ENCODE results near the gene VWA5B1. TPM values are rescaled to one million over a fixed set of nuclear protein-coding genes. Genes with fewer than 3 reads are reported as not detected.

The VWA5B1 gene
- total RNA-seq, 1 donor from 2014 or later, result not detected

GRCh38 chr1:20348326-20348915 lies 57.7 kb downstream of the VWA5B1 start:
- no peak for DNase-seq (ENCODE audit: low read depth, low spot score)

DNA sequence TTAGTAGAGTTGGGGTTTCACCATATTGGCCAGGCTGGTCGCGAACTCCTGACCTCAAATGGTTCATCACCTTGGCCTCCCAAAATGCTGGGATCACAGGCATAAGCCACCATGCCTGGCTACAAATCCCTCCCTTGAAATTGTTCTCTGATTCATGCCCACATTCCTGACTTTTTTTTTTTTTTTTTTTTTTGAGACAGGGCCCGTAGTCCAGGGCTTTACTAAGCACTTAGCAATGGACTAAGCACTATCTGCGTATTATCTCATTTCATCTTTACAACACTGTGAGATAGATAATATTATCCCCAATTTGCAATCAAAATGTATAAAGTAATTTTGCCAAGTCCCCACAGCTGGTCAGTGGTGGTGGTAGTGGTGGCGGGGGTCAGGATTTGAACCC lies 58.9 kb downstream of the VWA5B1 start:
- no peak for DNase-seq (ENCODE audit: low read depth, low spot score)

- no peak for DNase-seq (ENCODE audit: low read depth, low spot score)
Observed at GRCh38 chr1:20349971-20350370, 59.3 kb downstream of the VWA5B1 start.

DNA sequence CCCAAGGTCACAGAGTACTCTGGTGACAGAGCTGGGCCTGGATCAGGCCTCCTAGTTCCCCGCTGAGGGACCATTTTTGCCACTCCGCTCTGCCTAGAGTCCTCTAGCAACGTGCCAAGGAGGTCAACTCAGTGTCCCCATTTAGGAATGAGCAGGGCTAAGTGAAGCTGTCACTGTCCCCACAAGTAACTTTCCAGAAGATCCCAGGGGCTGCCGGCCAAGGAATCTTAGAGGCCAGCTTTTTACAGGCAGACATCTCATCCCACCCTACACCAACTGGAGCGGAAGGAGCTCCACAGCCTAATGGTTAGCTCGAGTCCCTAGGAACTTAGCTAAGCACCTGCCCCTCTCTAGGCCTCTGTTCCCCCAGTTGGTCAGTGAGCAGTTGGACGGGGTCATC lies 59.7 kb downstream of the VWA5B1 start:
- DNase-seq (ENCODE audit: low read depth, low spot score), result no peak

DNA sequence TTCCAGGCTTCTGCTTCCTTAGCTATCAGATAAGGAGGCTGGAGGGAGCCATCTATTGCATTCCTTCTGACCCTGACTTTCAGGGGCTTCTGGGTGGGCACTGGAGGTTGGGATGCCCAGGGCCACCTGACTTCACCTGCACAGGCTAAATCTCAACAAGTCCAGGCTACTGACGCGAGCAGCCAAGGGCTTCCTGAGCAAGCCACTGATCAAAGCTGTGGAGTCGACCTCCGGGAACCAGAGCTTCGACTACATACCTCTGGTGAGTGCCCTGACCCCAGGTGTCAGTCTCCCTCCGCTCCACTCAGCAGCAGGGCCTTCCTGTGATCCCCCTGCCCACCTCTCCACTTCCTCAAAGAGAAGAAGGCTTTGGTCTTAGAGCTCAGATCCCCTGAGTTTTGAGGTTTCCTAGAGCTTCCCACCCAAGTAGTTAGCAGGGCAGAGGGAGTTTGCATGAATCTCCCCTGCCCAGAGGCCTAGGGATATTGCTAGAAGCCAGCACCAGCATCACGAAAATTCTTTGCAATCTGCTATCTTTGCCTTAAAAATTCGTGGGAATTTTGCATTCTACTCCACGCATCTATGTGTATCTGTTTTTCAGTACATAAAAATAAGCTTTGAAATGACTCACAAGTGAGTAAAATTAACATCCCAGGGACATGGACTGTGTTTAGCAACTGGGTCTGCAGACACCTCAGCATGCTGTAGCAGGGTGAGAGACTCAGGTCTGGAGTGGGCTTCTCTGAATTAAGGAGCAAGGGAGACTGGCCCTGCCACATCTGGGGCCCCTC lies 61.4 kb downstream of the VWA5B1 start:
- DNase-seq (ENCODE audit: low read depth, low spot score), result no peak

DNA sequence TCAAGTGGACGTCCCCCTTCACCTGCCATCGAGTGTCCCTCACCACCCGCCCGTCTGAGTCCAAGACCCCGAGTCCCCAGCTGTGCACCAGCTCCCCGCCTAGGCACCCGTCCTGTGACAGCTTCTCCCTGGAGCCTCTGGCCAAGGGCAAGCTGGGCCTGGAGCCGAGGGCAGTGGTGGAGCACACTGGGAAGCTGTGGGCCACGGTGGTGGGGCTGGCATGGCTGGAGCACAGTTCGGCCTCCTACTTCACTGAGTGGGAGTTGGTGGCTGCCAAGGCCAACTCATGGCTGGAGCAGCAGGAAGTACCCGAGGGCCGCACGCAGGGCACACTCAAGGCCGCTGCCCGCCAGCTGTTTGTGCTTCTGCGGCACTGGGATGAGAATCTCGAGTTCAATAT lies 63.2 kb downstream of the VWA5B1 start:
- DNase-seq (ENCODE audit: low read depth, low spot score), result no peak

- no peak for DNase-seq (ENCODE audit: low read depth, low spot score)
Observed at GRCh38 chr1:20354610-20355009, 63.9 kb downstream of the VWA5B1 start.

DNA sequence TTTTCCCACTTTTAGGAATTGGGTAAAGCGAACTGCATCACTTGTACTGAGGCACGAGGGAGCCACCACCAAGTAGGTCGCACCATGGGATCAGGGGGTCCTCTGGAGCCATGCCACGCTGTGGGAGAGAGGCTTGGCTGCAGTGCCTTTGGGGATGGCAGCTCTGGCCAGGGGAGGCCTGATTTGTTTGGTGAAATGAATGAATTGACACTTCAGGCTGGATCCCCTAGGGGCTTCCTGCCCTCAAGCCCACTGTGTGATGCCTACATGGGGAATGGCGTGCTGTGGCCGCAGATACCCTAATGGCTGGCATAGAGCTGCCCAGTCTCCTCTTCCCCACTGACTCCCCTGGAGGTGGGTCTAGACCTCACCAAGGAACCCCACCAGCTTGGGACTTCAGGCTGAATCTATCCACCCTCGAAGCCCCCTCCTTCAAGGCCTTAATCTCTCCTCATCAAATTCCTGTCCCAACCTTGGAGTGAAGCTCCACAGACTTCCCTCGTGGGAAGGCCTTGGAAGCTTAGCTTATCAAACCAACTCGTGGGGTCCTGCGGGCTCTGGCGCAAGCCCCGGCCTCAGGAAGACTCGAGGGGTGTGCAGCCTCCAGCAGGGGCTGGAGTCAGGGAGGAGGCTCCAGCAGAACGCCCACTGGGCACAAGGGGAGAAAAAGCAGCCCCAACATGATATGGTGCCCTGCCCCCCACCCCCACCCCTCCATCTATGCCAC lies 64.6 kb downstream of the VWA5B1 start:
- DNase-seq (ENCODE audit: low read depth, low spot score), result no peak

DNA sequence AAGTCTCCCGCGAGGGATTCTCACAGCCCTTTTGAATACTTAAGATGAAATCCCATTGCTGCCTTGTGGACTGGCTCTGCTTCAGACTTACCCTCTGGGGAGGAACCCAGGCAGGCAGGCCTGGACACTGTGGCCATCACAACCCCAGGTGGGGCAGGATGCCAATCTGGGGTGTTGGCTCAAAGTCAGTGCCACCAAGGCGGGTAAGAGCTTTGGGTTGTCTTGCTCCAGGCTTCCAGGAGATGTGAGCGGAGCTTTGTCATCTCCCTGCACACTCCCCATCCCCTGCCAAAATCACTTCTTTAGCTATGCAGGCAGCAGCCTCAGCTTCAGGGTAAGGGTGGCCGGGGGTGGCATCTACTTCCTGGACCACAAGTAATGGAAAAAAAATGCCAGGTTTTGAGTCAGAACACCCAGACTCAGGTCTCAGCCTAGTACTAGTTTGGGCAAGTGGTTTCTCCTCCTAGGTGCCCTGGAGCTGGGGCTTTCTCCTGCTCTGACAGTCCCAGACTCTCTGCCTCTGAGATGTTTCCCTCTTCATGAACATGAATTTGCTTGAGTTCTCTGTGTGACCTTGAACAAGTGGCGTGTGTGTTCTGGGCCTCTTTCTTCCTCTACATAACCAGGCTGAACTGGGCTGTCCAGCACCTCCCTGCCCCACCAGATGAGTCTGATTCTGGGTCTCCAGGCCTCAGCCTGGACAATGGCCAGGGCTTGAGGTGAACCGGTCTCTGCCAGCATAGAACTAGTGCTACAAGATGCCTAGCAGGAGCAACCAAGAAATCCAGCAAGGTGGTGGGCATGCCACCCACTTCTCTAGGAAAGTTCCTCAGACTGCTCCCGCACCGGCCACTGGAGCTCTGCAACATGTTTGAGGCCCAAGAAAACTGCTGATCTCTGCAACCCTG lies 65.4 kb downstream of the VWA5B1 start:
- DNase-seq (ENCODE audit: low read depth, low spot score), result no peak

DNA sequence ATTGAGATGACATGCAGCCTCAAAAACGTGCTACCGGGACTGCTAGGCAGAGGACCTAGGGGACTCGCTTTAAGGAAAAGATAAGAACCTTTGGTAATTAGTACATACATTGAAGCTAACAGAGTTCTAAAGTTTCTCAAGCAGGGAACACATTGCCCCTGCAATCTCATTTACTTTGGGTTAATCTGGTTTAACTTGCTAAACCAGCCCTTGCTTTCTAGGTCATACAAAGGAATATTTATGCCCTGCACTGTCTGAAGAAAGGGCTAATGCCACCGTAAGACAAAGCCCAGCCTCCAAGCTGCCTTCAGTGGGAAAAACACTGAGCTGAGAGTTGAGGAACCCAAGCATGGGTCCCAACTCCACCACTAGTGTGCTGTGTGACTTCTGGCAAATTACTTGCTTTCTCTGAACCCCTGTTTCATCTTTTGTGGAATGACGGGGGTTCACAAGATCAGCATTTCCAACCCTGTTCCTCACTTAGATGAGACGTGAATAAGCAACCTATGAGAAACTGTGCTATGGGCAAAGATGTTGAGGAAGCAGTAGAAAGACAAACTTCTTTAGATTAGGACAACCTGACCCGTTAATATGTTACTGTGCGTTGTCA lies 66.3 kb downstream of the VWA5B1 start:
- DNase-seq (ENCODE audit: low read depth, low spot score), result no peak

- no peak for DNase-seq (ENCODE audit: low read depth, low spot score)
Observed at GRCh38 chr1:20357796-20358195, 67.1 kb downstream of the VWA5B1 start.

DNA sequence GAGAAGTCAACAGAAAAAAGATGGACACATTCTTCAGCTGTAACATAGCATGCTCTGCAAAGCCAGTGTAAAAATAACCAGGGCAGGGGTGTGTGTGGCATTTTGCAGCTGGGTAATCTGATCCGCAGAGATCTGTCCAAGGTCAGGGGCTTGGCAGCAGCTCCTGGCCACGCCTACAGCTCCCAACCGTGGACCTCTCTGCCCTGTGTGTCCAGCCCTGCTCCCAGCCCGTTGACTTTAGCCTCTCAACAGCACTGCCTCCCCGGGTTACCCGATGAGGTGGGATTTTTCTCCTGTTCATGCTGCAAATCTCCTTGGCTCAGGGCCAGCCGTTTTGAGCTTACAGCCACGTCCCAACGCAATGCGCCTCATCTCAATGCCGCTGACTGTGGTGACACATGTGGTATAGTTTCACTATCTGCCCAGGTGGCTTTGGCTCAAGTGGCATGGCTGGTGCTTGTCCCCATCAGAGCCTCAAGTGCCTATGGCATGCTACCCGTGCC lies 68.1 kb downstream of the VWA5B1 start:
- DNase-seq (ENCODE audit: low read depth, low spot score), result no peak

DNA sequence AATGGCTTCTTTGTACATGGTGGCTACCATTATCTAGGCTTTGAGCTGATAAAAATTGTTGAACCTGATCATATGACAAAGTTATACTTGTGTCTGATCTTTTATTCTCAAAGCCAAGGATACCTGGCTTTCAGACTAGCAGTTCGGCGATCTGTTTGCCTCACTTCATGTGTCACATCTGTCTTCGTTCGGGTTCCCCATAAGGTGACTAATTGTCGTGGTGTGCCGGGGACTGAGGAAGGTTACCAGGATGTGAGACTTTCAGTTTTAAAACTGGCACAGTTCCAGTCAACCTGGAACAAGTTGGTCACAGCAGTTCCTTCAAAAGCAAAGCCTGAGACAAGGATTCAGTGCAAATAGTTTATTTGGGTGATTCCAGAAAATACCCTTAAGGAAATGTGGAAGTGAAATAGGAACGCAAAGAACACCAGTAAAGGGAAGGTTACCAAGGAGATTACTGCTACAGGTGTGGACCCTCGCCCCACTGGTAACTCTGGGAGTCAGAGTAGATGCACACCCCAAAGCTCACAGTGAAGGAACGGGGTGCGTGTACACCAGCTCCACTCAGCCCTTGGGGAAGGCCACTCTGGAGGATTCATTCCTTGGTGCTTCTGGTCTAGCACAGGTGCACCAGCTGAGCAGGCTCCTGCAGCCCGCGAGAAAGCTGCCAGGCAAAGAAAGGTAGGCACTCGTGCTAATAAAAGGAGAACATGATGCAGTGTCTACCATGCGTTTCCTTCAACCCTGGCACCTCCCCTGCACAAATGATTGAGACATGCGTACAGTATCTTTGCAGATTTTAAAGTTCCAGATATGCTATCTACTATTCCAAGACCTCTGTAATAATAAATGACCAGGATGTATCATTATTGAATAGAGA lies 69.0 kb downstream of the VWA5B1 start:
- no peak for DNase-seq (ENCODE audit: low read depth, low spot score)

DNA sequence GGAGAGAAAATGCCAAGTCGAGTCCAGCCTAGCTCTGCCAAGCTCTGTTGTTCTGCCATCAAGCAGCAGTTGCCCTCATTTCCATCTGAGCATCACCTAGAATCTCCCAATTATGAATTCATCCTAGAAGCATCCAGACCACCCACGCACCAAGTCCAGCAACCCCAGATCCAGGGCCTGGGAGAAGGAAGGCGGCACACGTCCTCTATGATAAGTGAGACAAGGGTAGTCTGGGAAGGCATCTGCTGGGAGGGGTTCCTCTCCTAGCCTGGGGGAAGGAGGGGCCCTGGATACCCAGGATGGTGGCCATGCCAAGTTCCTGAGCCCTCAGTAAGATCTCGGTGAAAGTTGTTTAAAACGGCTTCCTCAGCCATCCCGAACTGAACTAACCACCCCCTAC lies 70.7 kb downstream of the VWA5B1 start:
- no peak for DNase-seq (ENCODE audit: low read depth, low spot score)

DNA sequence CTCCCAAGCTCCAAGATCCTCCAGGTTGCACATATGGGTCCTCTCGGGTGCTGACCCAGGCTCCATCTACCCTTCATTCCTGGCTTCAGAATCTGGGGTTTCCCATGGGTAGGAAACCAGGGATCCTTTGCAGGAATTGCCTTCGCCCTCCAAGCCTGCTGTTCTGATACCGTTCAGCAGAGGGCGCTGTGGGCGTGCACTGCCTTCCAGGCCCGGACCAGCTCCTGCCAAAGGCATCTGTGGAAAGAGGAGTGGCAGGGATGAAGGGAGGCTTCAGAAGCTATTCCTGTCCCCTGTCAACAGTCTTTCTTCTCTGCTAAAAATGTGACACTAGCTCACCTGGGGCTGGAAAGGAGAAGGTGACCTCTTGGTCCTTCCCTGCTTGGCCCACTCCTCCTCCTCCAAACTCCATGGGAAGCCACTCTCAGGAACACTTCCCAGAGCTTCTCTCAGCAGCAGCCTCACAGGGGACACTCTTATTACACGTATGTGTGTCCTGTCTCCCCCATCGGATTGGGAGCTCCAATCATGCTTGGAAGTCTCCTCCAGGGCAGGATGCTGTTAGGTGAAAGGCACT lies 71.2 kb downstream of the VWA5B1 start:
- DNase-seq (ENCODE audit: low read depth, low spot score), result no peak

DNA sequence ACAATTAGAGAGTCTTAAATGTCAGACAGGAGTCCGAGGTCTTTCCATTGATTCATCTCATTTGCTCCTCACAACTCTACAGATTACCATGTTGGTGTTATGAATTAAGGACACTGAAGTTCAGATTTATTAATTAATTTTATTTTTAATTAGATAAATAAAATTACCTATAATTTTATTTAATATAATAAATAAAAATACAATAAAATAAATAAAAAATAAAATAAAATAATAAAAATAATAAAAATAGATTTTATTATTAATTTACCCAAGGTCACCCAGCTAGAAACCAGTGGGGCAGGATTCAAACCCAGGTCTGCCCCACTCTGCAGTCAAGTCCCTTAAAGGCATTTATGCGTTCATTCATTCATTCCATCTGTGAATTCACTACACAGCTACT lies 72.2 kb downstream of the VWA5B1 start:
- DNase-seq (ENCODE audit: low read depth, low spot score), result no peak

GRCh38 chr1:20365421-20366055 lies 74.9 kb downstream of the VWA5B1 start:
- no peak for DNase-seq (ENCODE audit: low read depth, low spot score)

- DNase-seq (ENCODE audit: low read depth, low spot score), result no peak
Observed at GRCh38 chr1:20366056-20366462, 75.4 kb downstream of the VWA5B1 start.

Data from pulmonary artery endothelial cell (primary cell).